Medulla oblongata (tissue), 1 donor: Measurements from ENCODE around the gene SCAF8.
"Not testable (repeated sequence)": the region's sequence is repeated elsewhere in the genome, so short reads cannot be mapped to it uniquely, and the experiment has no call there.

ENCODE experiments used
- DNase-seq: peaks from one replicate; pipeline ENCODE4 v3.0.0-alpha.2; 2015; ENCODE audit errors: extremely low spot score

SCAF8 gene

GRCh38 chr6:154782193-154782592, 49.0 kb downstream of the SCAF8 start:
- no peak for DNase-seq

- no peak for DNase-seq
These were observed 50.0 kb downstream of the SCAF8 start for GRCh38 chr6:154783229-154783628.

GRCh38 chr6:154785075-154785474, 51.9 kb downstream of the SCAF8 start:
- DNase-seq = no peak

GRCh38 chr6:154786144-154786868, 53.1 kb downstream of the SCAF8 start:
- no peak for DNase-seq

- DNase-seq = no peak
These were observed 58.5 kb downstream of the SCAF8 start for GRCh38 chr6:154791556-154792317.

- no peak for DNase-seq
These were observed 59.1 kb downstream of the SCAF8 start for GRCh38 chr6:154792325-154792724.

GRCh38 chr6:154792761-154793160, 59.5 kb downstream of the SCAF8 start:
- no peak for DNase-seq

- DNase-seq = no peak
These were observed 63.3 kb downstream of the SCAF8 start for GRCh38 chr6:154796484-154796883.

GRCh38 chr6:154797857-154798256, 64.6 kb downstream of the SCAF8 start:
- DNase-seq = no peak

GRCh38 chr6:154800338-154800737, 67.1 kb downstream of the SCAF8 start:
- DNase-seq = no peak

GRCh38 chr6:154805288-154805911, 72.2 kb downstream of the SCAF8 start:
- DNase-seq = peak; percentile 50

- DNase-seq = no peak
These were observed 73.6 kb downstream of the SCAF8 start for GRCh38 chr6:154806804-154807203.

- not testable (repeated sequence) for DNase-seq
These were observed 78.4 kb downstream of the SCAF8 start for GRCh38 chr6:154811663-154812062.

- DNase-seq = no peak
These were observed 80.8 kb downstream of the SCAF8 start for GRCh38 chr6:154814063-154814462.

- no peak for DNase-seq
These were observed 83.0 kb downstream of the SCAF8 start for GRCh38 chr6:154815938-154816820.

- no peak for DNase-seq
These were observed 87.9 kb downstream of the SCAF8 start for GRCh38 chr6:154821099-154821498.

- no peak for DNase-seq
These were observed 88.4 kb downstream of the SCAF8 start for GRCh38 chr6:154821638-154822037.

- no peak for DNase-seq
These were observed 89.8 kb downstream of the SCAF8 start for GRCh38 chr6:154822947-154823558.

- DNase-seq = no peak
These were observed 90.9 kb downstream of the SCAF8 start for GRCh38 chr6:154824076-154824475.

GRCh38 chr6:154829970-154830369, 96.8 kb downstream of the SCAF8 start:
- no peak for DNase-seq

- DNase-seq = no peak
These were observed 97.6 kb downstream of the SCAF8 start for GRCh38 chr6:154830771-154831170.
